Measurements from ENCODE around the gene SAFB2.

GRCh38 chr19:5654931-5655330, 32.4 kb upstream of the SAFB2 start:
- TF ChIP-seq BACH1 (IDR thresholded peaks at IDR 0.05; ENCODE audit: borderline replicate concordance) = no peak
- TF ChIP-seq, protein P1, sequence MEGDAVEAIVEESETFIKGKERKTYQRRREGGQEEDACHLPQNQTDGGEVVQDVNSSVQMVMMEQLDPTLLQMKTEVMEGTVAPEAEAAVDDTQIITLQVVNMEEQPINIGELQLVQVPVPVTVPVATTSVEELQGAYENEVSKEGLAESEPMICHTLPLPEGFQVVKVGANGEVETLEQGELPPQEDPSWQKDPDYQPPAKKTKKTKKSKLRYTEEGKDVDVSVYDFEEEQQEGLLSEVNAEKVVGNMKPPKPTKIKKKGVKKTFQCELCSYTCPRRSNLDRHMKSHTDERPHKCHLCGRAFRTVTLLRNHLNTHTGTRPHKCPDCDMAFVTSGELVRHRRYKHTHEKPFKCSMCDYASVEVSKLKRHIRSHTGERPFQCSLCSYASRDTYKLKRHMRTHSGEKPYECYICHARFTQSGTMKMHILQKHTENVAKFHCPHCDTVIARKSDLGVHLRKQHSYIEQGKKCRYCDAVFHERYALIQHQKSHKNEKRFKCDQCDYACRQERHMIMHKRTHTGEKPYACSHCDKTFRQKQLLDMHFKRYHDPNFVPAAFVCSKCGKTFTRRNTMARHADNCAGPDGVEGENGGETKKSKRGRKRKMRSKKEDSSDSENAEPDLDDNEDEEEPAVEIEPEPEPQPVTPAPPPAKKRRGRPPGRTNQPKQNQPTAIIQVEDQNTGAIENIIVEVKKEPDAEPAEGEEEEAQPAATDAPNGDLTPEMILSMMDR (IDR thresholded peaks at IDR 0.05 in 2 of 3, conservative IDR thresholded peaks at IDR 0.05 in 1 of 3; ENCODE audit: control insufficient read depth in 2 of 3, extremely low read depth in 1 of 3, insufficient read depth in 1 of 3, low read depth in 3 of 3, low read length in 3 of 3) = no peak
